HCT116 (cell line): ENCODE measurements around the gene FOXP1. TPM values are rescaled to one million over a fixed set of nuclear protein-coding genes. Genes with fewer than 3 reads are reported as not detected.

Experiments used
- ATAC-seq: fragments of 200-7000 bp; cut with Tn5 transposase; 2 replicates; pipeline ENCODE4 v1.9.1; 2020; ENCODE audit warnings: mild to moderate bottlenecking, moderate library complexity
- BruUV-seq: library from RNA; stranded (reverse); fragments of 400-500 nt; replicated peaks from 2 replicates; lab custom pipeline; 2021; lab: Mats Ljungman, UMichigan
- CTCF ChIA-PET: fragments of 300-600 bp; sonication (Branson Sonifier 250); formaldehyde crosslinking; loops from one replicate; lab custom pipeline; 2021; ENCODE audit warnings: antibody characterized with exemption; lab: Charles Lee
- POLR2A ChIA-PET: fragments of 300-600, 350-600 bp; sonication (Branson Sonifier 250); formaldehyde crosslinking; loops from one replicate; lab custom pipeline; 2021; ENCODE audit warnings: antibody characterized with exemption; lab: Charles Lee
- RAD21 ChIA-PET, 2 experiments: fragments of 300-600 bp; sonication (Branson Sonifier 250); formaldehyde crosslinking; loops; one replicate each; lab custom pipeline; 2023; ENCODE audit warnings: low total read pairs in 2 of 2; ENCODE audit not compliant: uncharacterized antibody in 2 of 2, unreplicated experiment in 2 of 2, low non-redundant PET in 1 of 2; lab: Charles Lee
- DNase-seq: peaks from one replicate; pipeline ENCODE4 v3.0.0-alpha.2; 2010; ENCODE audit warnings: low read depth, low spot score
- H2AFZ ChIP-seq: fragments of 200-600 bp; shearing (Covaris generic), sonication (generic); 2 replicates; pipeline ENCODE4 v1.6.1; 2017; ENCODE audit warnings: low read depth, mixed run types, mixed read lengths, antibody characterized with exemption, low read length; ENCODE audit not compliant: poor library complexity, severe bottlenecking
- H3K27ac ChIP-seq: 2 replicates; pipeline ENCODE4 v1.5.1; 2012; ENCODE audit warnings: low read depth, low read length
- H3K27me3 ChIP-seq: fragments of 200-600 bp; sonication (generic); 2 replicates; pipeline ENCODE4 v1.6.1; 2016; ENCODE audit warnings: mixed run types, low read length, mixed read lengths; ENCODE audit not compliant: insufficient read depth
- H3K36me3 ChIP-seq, 2 experiments: fragments of 200-500 bp in 1 of 2; fragments of 200-600 bp in 1 of 2; sonication (Bioruptor generic) in 1 of 2; sonication (generic) in 1 of 2; 2 replicates each; pipeline versions ENCODE4 v1.5.1 to v1.6.1; 2014 to 2016; ENCODE audit warnings: low read length in 2 of 2, inconsistent platforms in 1 of 2, mixed read lengths in 1 of 2, mixed run types in 1 of 2; ENCODE audit not compliant: insufficient read depth in 2 of 2, control insufficient read depth in 1 of 2
- H3K4me1 ChIP-seq, 2 experiments: fragments of 200-600 bp in 1 of 2; sonication (generic) in 1 of 2; 2 replicates each; pipeline versions ENCODE4 v1.5.1 to v1.6.1; 2012 to 2017; ENCODE audit warnings: low read length in 2 of 2, inconsistent platforms in 1 of 2, mild to moderate bottlenecking in 1 of 2, mixed read lengths in 1 of 2, mixed run types in 1 of 2, moderate library complexity in 1 of 2; ENCODE audit not compliant: insufficient read depth in 2 of 2, control insufficient read depth in 1 of 2
- H3K4me2 ChIP-seq: fragments of 200-600 bp; sonication (generic); 2 replicates; pipeline ENCODE4 v1.6.1; 2017; ENCODE audit warnings: mixed run types, low read length, mixed read lengths
- H3K4me3 ChIP-seq, 2 experiments: fragments of 200-600 bp in 1 of 2; sonication (generic) in 1 of 2; replicated peaks in 1 of 2; 2 replicates each; pipeline ENCODE4 v1.5.1; 2011 to 2016; ENCODE audit warnings: low read length in 2 of 2, control low read depth in 1 of 2, low read depth in 1 of 2, mild to moderate bottlenecking in 1 of 2, mixed read lengths in 1 of 2, mixed run types in 1 of 2
- H3K79me2 ChIP-seq: fragments of 200-600 bp; sonication (generic); 2 replicates; pipeline ENCODE4 v1.6.1; 2017; ENCODE audit warnings: mild to moderate bottlenecking, mixed run types, low read length, moderate library complexity, mixed read lengths; ENCODE audit not compliant: insufficient read depth
- H3K9ac ChIP-seq: fragments of 200-600 bp; sonication (generic); 2 replicates; pipeline ENCODE4 v1.6.1; 2016; ENCODE audit warnings: low read length, mixed read lengths
- H3K9me2 ChIP-seq: fragments of 200-600 bp; sonication (generic), shearing (Covaris generic); 2 replicates; pipeline ENCODE4 v1.6.1; 2017; ENCODE audit warnings: mixed run types, mild to moderate bottlenecking, moderate library complexity; ENCODE audit not compliant: insufficient read depth
- H3K9me3 ChIP-seq, 2 experiments: fragments of 200-500 bp in 1 of 2; fragments of 200-600 bp in 1 of 2; sonication (Bioruptor generic) in 1 of 2; sonication (generic) in 1 of 2; 2 replicates each; pipeline ENCODE4 v1.6.1; 2014 to 2017; ENCODE audit warnings: low read length in 2 of 2, mixed read lengths in 2 of 2, inconsistent platforms in 1 of 2, low read depth in 1 of 2, mild to moderate bottlenecking in 1 of 2, mixed run types in 1 of 2, moderate library complexity in 1 of 2; ENCODE audit not compliant: control insufficient read depth in 1 of 2, insufficient read depth in 1 of 2
- H4K20me1 ChIP-seq: fragments of 200-600 bp; sonication (generic), shearing (Covaris generic); 2 replicates; pipeline ENCODE4 v1.6.1; 2017; ENCODE audit warnings: mixed run types, mild to moderate bottlenecking, moderate library complexity; ENCODE audit not compliant: insufficient read depth
- EZH2 ChIP-seq: fragments of 200-600 bp; sonication (generic); IDR thresholded peaks from 2 replicates; pipeline ENCODE4 v1.6.1; 2017; ENCODE audit warnings: antibody characterized with exemption, mixed run types
- SP1 ChIP-seq: IDR thresholded peaks from 2 replicates; pipeline ENCODE4 v1.6.1; 2012; ENCODE audit warnings: low read depth
- YY1 ChIP-seq: IDR thresholded peaks from 2 replicates; pipeline ENCODE4 v1.6.1; 2011; ENCODE audit warnings: low read length, low read depth, moderate library complexity, mild to moderate bottlenecking; ENCODE audit not compliant: insufficient replicate concordance; ENCODE audit errors: extremely low read depth
- intact Hi-C: fragments of 100-400 bp; cut with micrococcal nuclease; formaldehyde crosslinking; loops from 2 replicates; pipeline ENCODE4 v1.10.0; 2022
- total RNA-seq: library from RNA; stranded (reverse); gene quantifications from one replicate; pipeline ENCODE4 v1.2.1, GENCODE V29; 2021; ENCODE audit not compliant: unreplicated experiment
- TF ChIP-seq, protein P1 (sequence below), 3 experiments: fragments of 200-600 bp in 1 of 3; sonication (generic) in 1 of 3; IDR thresholded peaks in 2 of 3; conservative IDR thresholded peaks in 1 of 3; 2 replicates each; pipeline ENCODE4 v1.5.1; 2012 to 2017; ENCODE audit warnings: low read depth in 2 of 3, low read length in 2 of 3, antibody characterized with exemption in 1 of 3, borderline replicate concordance in 1 of 3, control low read depth in 1 of 3, mild to moderate bottlenecking in 1 of 3, mixed read lengths in 1 of 3, mixed run types in 1 of 3, moderate library complexity in 1 of 3; ENCODE audit not compliant: insufficient read depth in 1 of 3

Gene FOXP1
- total RNA-seq, 1 experiment from 2014 or later = 11.4 TPM

DNA sequence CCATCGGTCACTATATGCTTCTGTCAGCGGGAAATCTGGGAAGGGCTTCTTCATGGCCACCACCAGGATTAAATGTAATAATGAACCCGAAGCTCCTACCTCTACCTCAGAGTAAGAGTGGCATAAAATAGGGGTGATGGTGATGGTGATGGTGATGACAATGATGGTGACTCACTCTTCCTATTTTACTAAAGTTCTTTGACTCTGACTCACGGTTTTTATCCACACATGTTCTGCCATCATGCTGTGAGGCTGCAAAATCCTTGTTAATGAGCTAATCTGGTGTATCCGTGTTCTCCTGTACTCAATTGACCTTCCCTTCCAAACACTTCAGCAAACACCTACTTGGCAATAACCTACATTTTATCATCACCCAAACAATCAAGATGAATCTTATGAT lies 18.3 kb upstream of the FOXP1 start:
- Histone ChIP-seq H3K4me2 (no peak overlapping the region), H3K9me3 (no peaks in the 10 kb centered on the region), H3K27ac (no peak overlapping the region), H4K20me1 (no peaks in the 10 kb centered on the region), H3K79me2 (no peaks in the 10 kb centered on the region), H3K27me3 (no peaks in the 10 kb centered on the region), H3K9me2 (no peaks in the 10 kb centered on the region)
- DNase-seq = no peak
- intact Hi-C loops = loop anchor here (10.0 kb wide), 1 partner anchor 57 kb away; no protein-coding TSS in a partner anchor
- no peak for TF ChIP-seq EZH2
- TF ChIP-seq SP1 = no peak
- TF ChIP-seq, all 23 proteins: peak for 0
- CTCF ChIA-PET = no interaction called here
- no peak overlapping the region for H2AFZ ChIP-seq
- POLR2A ChIA-PET = no interaction called here
- no peak overlapping the region for H3K4me3 ChIP-seq
- RAD21 ChIA-PET = no interaction called here
- ATAC-seq = no peak
- BruUV-seq = no TSS peak
- peaks cover 0 to 7% of the 10 kb centered on the region in 2 experiments; a peak in 1 of 4 replicates for H3K4me1 ChIP-seq
- no peaks in the 10 kb centered on the region for H3K36me3 ChIP-seq
- no peak overlapping the region for H3K9ac ChIP-seq

DNA sequence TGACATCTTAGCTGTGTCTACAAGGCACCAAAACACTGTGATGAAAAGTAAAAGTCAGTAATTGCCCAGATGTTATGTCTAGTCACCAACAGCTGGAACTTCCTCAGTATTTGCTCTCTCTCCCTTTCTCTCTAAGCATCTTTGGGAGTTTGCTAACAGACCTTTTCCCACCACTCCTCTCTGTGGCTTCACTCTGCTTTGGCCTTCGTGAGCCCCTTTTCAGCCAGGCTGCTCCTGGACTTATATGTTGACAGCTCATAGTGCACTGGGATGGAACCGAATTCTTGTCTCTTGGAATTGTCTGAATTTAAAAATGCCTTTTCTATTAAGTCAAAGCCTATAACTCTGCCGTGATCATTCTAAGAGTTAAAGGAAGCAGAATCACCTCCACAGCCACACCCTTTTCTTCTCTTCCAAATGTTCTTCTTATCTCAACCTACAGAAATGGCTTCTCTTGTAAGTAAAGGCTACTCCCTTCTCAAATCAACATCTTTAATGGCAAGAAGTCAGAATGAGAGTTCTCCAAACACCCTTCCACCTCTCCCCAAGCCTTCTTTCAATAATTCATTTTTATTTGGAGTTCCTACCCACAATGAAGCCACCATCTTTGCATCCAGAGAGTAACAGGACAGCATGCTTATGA lies 17.2 kb upstream of the FOXP1 start:
- Histone ChIP-seq H3K4me1 (peaks cover 0 to 7% of the 10 kb centered on the region in 2 experiments; a peak in 1 of 4 replicates), H3K27ac (no peak overlapping the region), H2AFZ (no peak overlapping the region), H3K79me2 (no peaks in the 10 kb centered on the region), H3K9me3 (no peaks in the 10 kb centered on the region), H3K9me2 (no peaks in the 10 kb centered on the region), H3K4me2 (no peak overlapping the region), H4K20me1 (no peaks in the 10 kb centered on the region), H3K27me3 (0 out of 2 replicates have a peak, but pooled peaks cover 6% of the 10 kb centered on the region), H3K4me3 (no peak overlapping the region), H3K36me3 (no peaks in the 10 kb centered on the region), H3K9ac (no peak overlapping the region)
- POLR2A ChIA-PET = no interaction called here
- ATAC-seq (no peak), DNase-seq (no peak)
- CTCF ChIA-PET = no interaction called here
- RAD21 ChIA-PET = no interaction called here
- TF ChIP-seq, protein P1, sequence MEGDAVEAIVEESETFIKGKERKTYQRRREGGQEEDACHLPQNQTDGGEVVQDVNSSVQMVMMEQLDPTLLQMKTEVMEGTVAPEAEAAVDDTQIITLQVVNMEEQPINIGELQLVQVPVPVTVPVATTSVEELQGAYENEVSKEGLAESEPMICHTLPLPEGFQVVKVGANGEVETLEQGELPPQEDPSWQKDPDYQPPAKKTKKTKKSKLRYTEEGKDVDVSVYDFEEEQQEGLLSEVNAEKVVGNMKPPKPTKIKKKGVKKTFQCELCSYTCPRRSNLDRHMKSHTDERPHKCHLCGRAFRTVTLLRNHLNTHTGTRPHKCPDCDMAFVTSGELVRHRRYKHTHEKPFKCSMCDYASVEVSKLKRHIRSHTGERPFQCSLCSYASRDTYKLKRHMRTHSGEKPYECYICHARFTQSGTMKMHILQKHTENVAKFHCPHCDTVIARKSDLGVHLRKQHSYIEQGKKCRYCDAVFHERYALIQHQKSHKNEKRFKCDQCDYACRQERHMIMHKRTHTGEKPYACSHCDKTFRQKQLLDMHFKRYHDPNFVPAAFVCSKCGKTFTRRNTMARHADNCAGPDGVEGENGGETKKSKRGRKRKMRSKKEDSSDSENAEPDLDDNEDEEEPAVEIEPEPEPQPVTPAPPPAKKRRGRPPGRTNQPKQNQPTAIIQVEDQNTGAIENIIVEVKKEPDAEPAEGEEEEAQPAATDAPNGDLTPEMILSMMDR (IDR thresholded peaks at IDR 0.05 in 2 of 3, conservative IDR thresholded peaks at IDR 0.05 in 1 of 3; ENCODE audit: borderline replicate concordance in 1 of 3, insufficient read depth in 1 of 3, low read depth in 2 of 3, low read length in 2 of 3) = no peak
- no peak for TF ChIP-seq SP1
- TF ChIP-seq EZH2 = no peak
- TF ChIP-seq YY1 = no peak
- BruUV-seq = no TSS peak
- intact Hi-C loops = loop anchor here (10.0 kb wide), 1 partner anchor 56 kb away; no protein-coding TSS in a partner anchor
